ENCODE measurements around the gene CNNM1. TPM values are rescaled to one million over a fixed set of nuclear protein-coding genes. Genes with fewer than 3 reads are reported as not detected.

CNNM1 gene
- total and polyA plus RNA-seq, 2 donors (not counting 1 experiment from before 2014, with no cell fraction given), result not detected

DNA sequence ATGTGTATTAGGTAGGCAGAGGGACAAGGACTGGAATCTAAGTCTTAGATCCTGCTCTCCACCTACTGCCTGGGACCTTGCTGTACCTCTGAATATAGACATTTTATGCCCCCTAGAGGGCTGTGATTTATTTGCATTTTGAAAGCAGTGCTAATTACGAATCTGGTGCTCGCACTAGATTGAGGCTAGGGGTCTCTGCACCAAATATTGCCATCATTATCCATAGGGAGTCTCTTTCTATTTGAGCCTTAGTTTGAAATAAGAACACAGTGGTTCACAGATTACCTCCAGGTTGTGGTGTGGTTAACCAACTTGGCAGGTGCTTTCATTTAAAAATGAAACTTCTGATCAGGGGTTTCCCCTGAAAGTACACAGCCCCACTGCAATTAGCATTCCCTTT is 41.8 kb downstream of the CNNM1 start:
- Histone ChIP-seq H3K27ac (ENCODE audit: low read length in 2 of 2) (no peak overlapping the region), H2AFZ (ENCODE audit: insufficient read depth, low read depth, low read length, poor library complexity, severe bottlenecking) (no peak overlapping the region), H3K4me2 (replicated peaks; ENCODE audit: low read depth, low read length, poor library complexity, severe bottlenecking) (peak overlapping the region; percentile 47), H4K20me1 (ENCODE audit: control insufficient read depth, insufficient read depth, low read length, poor library complexity, severe bottlenecking) (no peaks in the 10 kb centered on the region), H3K4me1 (ENCODE audit: control insufficient read depth in 2 of 2, insufficient read depth in 2 of 2, low read length in 2 of 2) (peaks cover 4 to 5% of the 10 kb centered on the region in 2 donors), H3K9me3 (ENCODE audit: control extremely low read depth in 1 of 3, control insufficient read depth in 2 of 3, insufficient read depth in 1 of 3, low read length in 2 of 3) (no peaks in the 10 kb centered on the region), H3K9ac (ENCODE audit: low read length) (peak overlapping the region; percentile 11), H3K4me3 (ENCODE audit: control extremely low read depth in 1 of 5, extremely low read depth in 1 of 5, insufficient read depth in 1 of 5, low read depth in 2 of 5, low read length in 4 of 5) (no peak overlapping the region), H3K27me3 (replicated peaks in 1 of 4; ENCODE audit: control extremely low read depth in 1 of 4, control insufficient read depth in 3 of 4, insufficient read depth in 4 of 4, low read length in 3 of 4) (peaks cover 0 to 3% (median 0%) of the 10 kb centered on the region in 4 experiments), H3K36me3 (replicated peaks in 1 of 2; ENCODE audit: control extremely low read depth in 1 of 2, control insufficient read depth in 1 of 2, extremely low read depth in 1 of 2, insufficient read depth in 2 of 2, low read length in 1 of 2) (no peaks in the 10 kb centered on the region), H3K79me2 (ENCODE audit: control insufficient read depth, insufficient read depth, low read length) (no peaks in the 10 kb centered on the region)
- H3K4me3 Mint-ChIP-seq, result peak overlapping the region; percentile 18
- ATAC-seq (ENCODE audit: low read depth) (no peak), DNase-seq (no peak)
- intact Hi-C loops (cut with micrococcal nuclease), result no loop called here
- ChIA-PET POLR2A (no interaction called here), CTCF (interaction anchor here (1.1 kb wide), 1 partner anchor 21 kb away, joined by 3 read pairs; no protein-coding TSS in a partner anchor)
- no peak for TF ChIP-seq EZH2 (IDR thresholded peaks at IDR 0.05; ENCODE audit: borderline replicate concordance, insufficient read depth, low read depth, low read length, poor library complexity, severe bottlenecking)
- TF ChIP-seq, protein P1, sequence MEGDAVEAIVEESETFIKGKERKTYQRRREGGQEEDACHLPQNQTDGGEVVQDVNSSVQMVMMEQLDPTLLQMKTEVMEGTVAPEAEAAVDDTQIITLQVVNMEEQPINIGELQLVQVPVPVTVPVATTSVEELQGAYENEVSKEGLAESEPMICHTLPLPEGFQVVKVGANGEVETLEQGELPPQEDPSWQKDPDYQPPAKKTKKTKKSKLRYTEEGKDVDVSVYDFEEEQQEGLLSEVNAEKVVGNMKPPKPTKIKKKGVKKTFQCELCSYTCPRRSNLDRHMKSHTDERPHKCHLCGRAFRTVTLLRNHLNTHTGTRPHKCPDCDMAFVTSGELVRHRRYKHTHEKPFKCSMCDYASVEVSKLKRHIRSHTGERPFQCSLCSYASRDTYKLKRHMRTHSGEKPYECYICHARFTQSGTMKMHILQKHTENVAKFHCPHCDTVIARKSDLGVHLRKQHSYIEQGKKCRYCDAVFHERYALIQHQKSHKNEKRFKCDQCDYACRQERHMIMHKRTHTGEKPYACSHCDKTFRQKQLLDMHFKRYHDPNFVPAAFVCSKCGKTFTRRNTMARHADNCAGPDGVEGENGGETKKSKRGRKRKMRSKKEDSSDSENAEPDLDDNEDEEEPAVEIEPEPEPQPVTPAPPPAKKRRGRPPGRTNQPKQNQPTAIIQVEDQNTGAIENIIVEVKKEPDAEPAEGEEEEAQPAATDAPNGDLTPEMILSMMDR (IDR thresholded peaks at IDR 0.05), result no peak
- peaks cover 5% of the 10 kb centered on the region for H3K4me1 Mint-ChIP-seq
- WGBS (ENCODE audit: insufficient coverage), result no CpG with 5 or more reads among the region's 2 CpGs
- H3K27ac Mint-ChIP-seq, result no peak overlapping the region
- peaks cover 13% of the 10 kb centered on the region for H3K27me3 Mint-ChIP-seq
- H3K9me3 Mint-ChIP-seq (ENCODE audit: insufficient read depth), result no peaks in the 10 kb centered on the region

DNA sequence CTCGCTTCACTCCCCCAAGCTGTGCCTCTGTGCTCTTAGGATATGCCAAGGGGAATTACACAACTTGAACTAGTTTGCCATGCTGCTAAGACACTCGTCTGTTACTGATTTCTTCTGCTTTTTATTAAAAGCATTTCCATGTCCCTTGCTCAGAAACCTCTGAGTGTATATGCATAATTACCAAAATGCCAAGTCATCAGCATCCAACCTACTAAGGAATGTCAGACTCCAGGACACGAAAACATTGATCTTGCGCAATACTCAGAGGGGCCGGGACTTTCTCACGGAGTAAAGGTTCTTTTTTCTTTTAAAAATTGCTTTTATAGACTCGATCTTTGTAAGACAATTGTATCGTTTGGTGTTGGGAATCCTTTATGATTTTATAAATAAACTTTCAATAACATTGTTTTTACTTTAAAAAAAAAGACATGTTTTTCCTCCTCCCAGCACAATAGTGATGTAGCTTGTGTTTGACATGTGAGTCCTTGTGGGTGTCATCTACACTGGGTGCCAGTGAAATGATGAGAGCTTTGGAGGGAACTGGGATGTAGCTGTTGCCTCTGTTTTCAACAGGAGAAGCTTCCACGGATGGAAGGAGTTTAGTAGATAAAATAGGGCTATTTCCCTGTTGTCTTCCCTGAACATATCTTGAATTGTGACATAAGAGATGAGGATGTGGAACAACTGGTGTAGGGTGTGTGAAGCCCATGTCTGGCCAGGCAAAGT is 43.6 kb downstream of the CNNM1 start:
- Histone ChIP-seq H3K9ac (ENCODE audit: low read length) (no peak overlapping the region), H3K9me3 (ENCODE audit: control extremely low read depth in 1 of 3, control insufficient read depth in 2 of 3, insufficient read depth in 1 of 3, low read length in 2 of 3) (no peaks in the 10 kb centered on the region), H2AFZ (ENCODE audit: insufficient read depth, low read depth, low read length, poor library complexity, severe bottlenecking) (no peak overlapping the region), H3K36me3 (replicated peaks in 1 of 2; ENCODE audit: control extremely low read depth in 1 of 2, control insufficient read depth in 1 of 2, extremely low read depth in 1 of 2, insufficient read depth in 2 of 2, low read length in 1 of 2) (no peaks in the 10 kb centered on the region), H3K27me3 (replicated peaks in 1 of 4; ENCODE audit: control extremely low read depth in 1 of 4, control insufficient read depth in 3 of 4, insufficient read depth in 4 of 4, low read length in 3 of 4) (peaks cover 0 to 3% (median 0%) of the 10 kb centered on the region in 4 experiments), H3K27ac (ENCODE audit: low read length in 2 of 2) (no peak overlapping the region), H3K79me2 (ENCODE audit: control insufficient read depth, insufficient read depth, low read length) (no peaks in the 10 kb centered on the region), H3K4me3 (ENCODE audit: control extremely low read depth in 1 of 5, extremely low read depth in 1 of 5, insufficient read depth in 1 of 5, low read depth in 2 of 5, low read length in 4 of 5) (no peak overlapping the region), H3K4me2 (replicated peaks; ENCODE audit: low read depth, low read length, poor library complexity, severe bottlenecking) (no peak overlapping the region), H4K20me1 (ENCODE audit: control insufficient read depth, insufficient read depth, low read length, poor library complexity, severe bottlenecking) (no peaks in the 10 kb centered on the region), H3K4me1 (ENCODE audit: control insufficient read depth in 2 of 2, insufficient read depth in 2 of 2, low read length in 2 of 2) (peaks cover 4 to 5% of the 10 kb centered on the region in 2 donors)
- POLR2A ChIA-PET, result no interaction called here
- Mint-ChIP-seq H3K4me3 (no peak overlapping the region), H3K9me3 (ENCODE audit: insufficient read depth) (no peaks in the 10 kb centered on the region), H3K4me1 (peaks cover 5% of the 10 kb centered on the region), H3K27me3 (peaks cover 13% of the 10 kb centered on the region), H3K27ac (no peak overlapping the region)
- TF ChIP-seq, protein P1 (IDR thresholded peaks at IDR 0.05), result no peak
- no peak for TF ChIP-seq EZH2 (IDR thresholded peaks at IDR 0.05; ENCODE audit: borderline replicate concordance, insufficient read depth, low read depth, low read length, poor library complexity, severe bottlenecking)
- CTCF ChIA-PET, result interaction anchor here (1.8 kb wide), 1 partner anchor 19 kb away, joined by 7 read pairs; no protein-coding TSS in a partner anchor
- no peak for ATAC-seq (ENCODE audit: low read depth)
- WGBS (ENCODE audit: insufficient coverage), result 70% methylated on average over 3 of the region's 9 CpGs
- intact Hi-C loops (cut with micrococcal nuclease), result no loop called here
- no peak for DNase-seq

All from B cell (primary cell).